Measurements from ENCODE around the gene KLHL11. TPM values are rescaled to one million over a fixed set of nuclear protein-coding genes. Genes with fewer than 3 reads are reported as not detected.

Gene KLHL11
- total RNA-seq, 2 donors from 2014 or later, result 13.3 to 15.9 TPM

DNA sequence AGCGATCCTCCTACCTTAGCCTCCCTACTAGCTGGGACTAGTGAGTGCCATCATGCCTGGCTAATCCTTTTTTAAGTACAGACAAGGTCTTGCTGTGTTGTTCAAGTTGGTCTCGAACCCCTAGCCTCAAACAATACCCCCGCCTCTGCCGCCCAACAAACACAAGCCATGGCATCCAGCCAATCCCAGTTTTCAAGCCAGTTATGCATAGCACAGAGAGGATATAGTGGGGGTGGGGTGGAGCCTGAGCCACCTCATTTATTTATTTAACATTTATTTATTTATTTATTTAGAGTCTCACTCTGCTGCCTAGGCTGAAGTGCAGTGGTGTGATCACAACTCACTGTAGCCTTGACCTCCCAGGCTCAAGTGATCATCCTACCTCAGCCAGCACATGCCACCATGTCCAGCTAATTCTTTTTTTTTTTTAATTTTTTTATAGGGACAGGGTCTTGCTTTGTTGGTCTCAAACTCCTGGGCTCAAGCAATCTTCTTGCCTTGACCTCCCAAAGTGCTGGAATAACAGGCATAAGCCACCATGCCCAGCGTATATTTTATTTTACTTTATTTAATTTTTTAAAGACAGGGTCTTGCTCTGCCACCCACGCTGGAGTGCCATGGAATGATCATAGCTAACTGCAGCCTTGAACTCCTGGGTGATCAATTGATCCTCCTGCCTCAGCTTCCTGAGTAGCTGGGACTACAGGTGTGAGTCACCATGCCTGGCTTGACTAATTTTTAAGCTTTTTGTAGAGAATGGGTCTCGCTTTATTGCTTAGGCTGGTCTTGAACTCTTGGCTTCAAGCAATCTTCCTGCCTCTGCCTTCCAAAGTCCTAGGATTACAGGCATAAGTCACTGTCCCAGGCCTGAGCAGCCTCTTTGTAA, 26.2 kb upstream of the KLHL11 start:
- Mint-ChIP-seq H3K4me1 (no peaks in the 10 kb centered on the region), H3K27me3 (ENCODE audit: insufficient read depth) (no peaks in the 10 kb centered on the region), H3K4me3 (no peak overlapping the region), H3K9me3 (no peaks in the 10 kb centered on the region), H3K36me3 (ENCODE audit: low read depth) (peaks cover 83% of the 10 kb centered on the region), H3K27ac (no peak overlapping the region)
- H3K27ac ChIP-seq (ENCODE audit: low read depth, low read length), result no peak overlapping the region
- H3K4me1 ChIP-seq (ENCODE audit: control insufficient read depth, insufficient read depth, low read length), result no peaks in the 10 kb centered on the region
- no peak overlapping the region for H3K9ac ChIP-seq (ENCODE audit: extremely low read depth, low read length, poor library complexity, severe bottlenecking)
- WGBS, 2 experiments (ENCODE audit: insufficient coverage in 1 of 2, insufficient read length in 1 of 2), result 96 to 98% methylated on average over 4 to 7 of the region's 7 CpGs
- no peak overlapping the region for H3K4me3 ChIP-seq (ENCODE audit: low read length)
- TF ChIP-seq, protein P1, sequence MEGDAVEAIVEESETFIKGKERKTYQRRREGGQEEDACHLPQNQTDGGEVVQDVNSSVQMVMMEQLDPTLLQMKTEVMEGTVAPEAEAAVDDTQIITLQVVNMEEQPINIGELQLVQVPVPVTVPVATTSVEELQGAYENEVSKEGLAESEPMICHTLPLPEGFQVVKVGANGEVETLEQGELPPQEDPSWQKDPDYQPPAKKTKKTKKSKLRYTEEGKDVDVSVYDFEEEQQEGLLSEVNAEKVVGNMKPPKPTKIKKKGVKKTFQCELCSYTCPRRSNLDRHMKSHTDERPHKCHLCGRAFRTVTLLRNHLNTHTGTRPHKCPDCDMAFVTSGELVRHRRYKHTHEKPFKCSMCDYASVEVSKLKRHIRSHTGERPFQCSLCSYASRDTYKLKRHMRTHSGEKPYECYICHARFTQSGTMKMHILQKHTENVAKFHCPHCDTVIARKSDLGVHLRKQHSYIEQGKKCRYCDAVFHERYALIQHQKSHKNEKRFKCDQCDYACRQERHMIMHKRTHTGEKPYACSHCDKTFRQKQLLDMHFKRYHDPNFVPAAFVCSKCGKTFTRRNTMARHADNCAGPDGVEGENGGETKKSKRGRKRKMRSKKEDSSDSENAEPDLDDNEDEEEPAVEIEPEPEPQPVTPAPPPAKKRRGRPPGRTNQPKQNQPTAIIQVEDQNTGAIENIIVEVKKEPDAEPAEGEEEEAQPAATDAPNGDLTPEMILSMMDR (conservative IDR thresholded peaks at IDR 0.05), result no peak
- no peaks in the 10 kb centered on the region for H3K27me3 ChIP-seq (ENCODE audit: control insufficient read depth, insufficient read depth, low read length, poor library complexity, severe bottlenecking)
- DNase-seq, result no peak
- peaks cover 88% of the 10 kb centered on the region for H3K36me3 ChIP-seq (ENCODE audit: control insufficient read depth, insufficient read depth, low read length)
- H3K9me3 ChIP-seq (ENCODE audit: control insufficient read depth, low read length), result no peaks in the 10 kb centered on the region

DNA sequence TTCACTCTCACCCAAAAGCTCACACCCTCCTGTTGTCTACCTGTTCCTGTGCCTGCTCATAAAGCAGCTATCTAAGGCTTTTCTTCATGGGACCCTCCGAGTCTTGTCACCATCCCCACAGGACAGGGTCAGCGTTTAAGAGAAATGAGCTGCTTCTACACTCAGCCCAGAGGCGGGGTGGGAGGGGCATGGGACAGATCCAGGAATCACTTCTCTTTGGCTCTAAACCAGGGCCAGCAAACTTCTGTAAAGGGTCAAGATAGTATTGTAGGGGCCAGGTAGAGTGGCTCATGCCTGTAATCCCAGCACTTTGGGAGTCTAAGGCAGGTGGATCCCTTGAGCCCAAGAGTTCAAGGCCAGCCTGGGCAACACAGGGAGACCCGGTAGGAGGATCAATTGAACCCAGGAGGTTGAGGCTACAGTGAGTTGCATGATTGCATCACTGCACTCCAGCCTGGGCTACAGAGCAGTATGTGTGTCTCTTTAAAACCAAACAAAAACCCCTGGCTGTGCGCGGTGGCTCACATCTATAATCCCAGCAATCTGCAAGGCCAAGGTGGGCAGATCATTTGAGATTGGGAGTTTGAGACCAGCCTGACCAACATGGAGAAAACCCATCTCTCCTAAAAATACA, 23.2 kb upstream of the KLHL11 start:
- DNase-seq, result no peak
- no peak overlapping the region for H3K9ac ChIP-seq (ENCODE audit: extremely low read depth, low read length, poor library complexity, severe bottlenecking)
- H3K9me3 ChIP-seq (ENCODE audit: control insufficient read depth, low read length), result no peaks in the 10 kb centered on the region
- Mint-ChIP-seq H3K9me3 (no peaks in the 10 kb centered on the region), H3K27me3 (ENCODE audit: insufficient read depth) (no peaks in the 10 kb centered on the region), H3K4me3 (no peak overlapping the region), H3K36me3 (ENCODE audit: low read depth) (peaks cover 81% of the 10 kb centered on the region), H3K4me1 (no peaks in the 10 kb centered on the region), H3K27ac (no peak overlapping the region)
- H3K4me1 ChIP-seq (ENCODE audit: control insufficient read depth, insufficient read depth, low read length), result no peaks in the 10 kb centered on the region
- 96% methylated on average over 3 to 6 of the region's 6 CpGs for WGBS, 2 experiments (ENCODE audit: insufficient coverage in 1 of 2, insufficient read length in 1 of 2)
- no peaks in the 10 kb centered on the region for H3K27me3 ChIP-seq (ENCODE audit: control insufficient read depth, insufficient read depth, low read length, poor library complexity, severe bottlenecking)
- no peak overlapping the region for H3K27ac ChIP-seq (ENCODE audit: low read depth, low read length)
- TF ChIP-seq, protein P1 (conservative IDR thresholded peaks at IDR 0.05), result no peak
- no peak overlapping the region for H3K4me3 ChIP-seq (ENCODE audit: low read length)
- peaks cover 91% of the 10 kb centered on the region for H3K36me3 ChIP-seq (ENCODE audit: control insufficient read depth, insufficient read depth, low read length)

DNA sequence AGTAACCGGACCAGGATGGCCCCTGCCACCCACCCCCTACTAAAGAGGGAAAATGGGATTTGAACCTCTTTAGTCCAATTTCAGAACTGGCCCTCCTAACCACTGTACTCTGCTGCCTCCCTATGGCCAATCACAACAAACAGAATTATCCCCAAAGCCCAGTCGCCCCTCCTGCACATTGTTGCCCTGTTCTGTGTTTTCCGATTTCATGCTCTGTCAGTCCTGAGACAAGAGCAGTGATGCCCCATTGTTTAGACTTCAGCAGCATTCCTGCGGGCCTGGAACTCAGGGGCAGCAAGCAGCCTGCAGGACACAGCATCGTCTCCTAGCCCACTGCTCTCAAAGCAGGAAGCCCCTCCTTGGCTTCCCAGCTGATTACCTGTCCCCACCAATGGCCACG, 20.5 kb upstream of the KLHL11 start:
- no peaks in the 10 kb centered on the region for H3K4me1 Mint-ChIP-seq
- peaks cover 83% of the 10 kb centered on the region for H3K36me3 Mint-ChIP-seq (ENCODE audit: low read depth)
- Histone ChIP-seq H3K27ac (ENCODE audit: low read depth, low read length) (peak overlapping the region; percentile 77), H3K4me3 (ENCODE audit: low read length) (no peak overlapping the region), H3K4me1 (ENCODE audit: control insufficient read depth, insufficient read depth, low read length) (no peaks in the 10 kb centered on the region), H3K36me3 (ENCODE audit: control insufficient read depth, insufficient read depth, low read length) (peaks cover 84% of the 10 kb centered on the region), H3K9me3 (ENCODE audit: control insufficient read depth, low read length) (no peaks in the 10 kb centered on the region), H3K27me3 (ENCODE audit: control insufficient read depth, insufficient read depth, low read length, poor library complexity, severe bottlenecking) (no peaks in the 10 kb centered on the region), H3K9ac (ENCODE audit: extremely low read depth, low read length, poor library complexity, severe bottlenecking) (no peak overlapping the region)
- no peaks in the 10 kb centered on the region for H3K27me3 Mint-ChIP-seq (ENCODE audit: insufficient read depth)
- 76 to 82% methylated on average over 4 to 6 of the region's 6 CpGs for WGBS, 2 experiments (ENCODE audit: insufficient coverage in 1 of 2, insufficient read length in 1 of 2)
- TF ChIP-seq, protein P1 (conservative IDR thresholded peaks at IDR 0.05), result peak; percentile 61
- no peak overlapping the region for H3K4me3 Mint-ChIP-seq
- DNase-seq, result no peak
- no peak overlapping the region for H3K27ac Mint-ChIP-seq
- no peaks in the 10 kb centered on the region for H3K9me3 Mint-ChIP-seq
